Measurements from ENCODE around the gene ID4.
"Not testable (repeated sequence)": the region's sequence is repeated elsewhere in the genome, so short reads cannot be mapped to it uniquely, and the experiment has no call there.

ID4 gene

DNA sequence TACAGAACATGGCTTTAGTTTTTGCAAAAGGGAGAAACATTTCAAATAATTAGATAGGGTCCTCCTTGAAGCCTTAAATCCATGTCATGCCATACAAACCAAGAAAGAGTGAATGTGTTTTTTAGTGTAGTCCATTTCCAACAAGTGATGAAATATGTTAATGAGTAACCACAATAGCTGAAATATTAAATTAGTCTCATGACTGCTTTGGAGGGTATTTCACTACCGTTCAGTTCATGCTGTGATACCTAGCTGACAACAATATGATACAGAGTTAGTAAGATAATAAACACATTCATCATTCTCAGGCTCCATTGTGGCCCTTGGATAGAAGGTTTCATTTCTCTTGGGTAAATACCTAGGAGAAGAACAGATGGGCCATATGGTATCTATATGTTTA, 5.8 kb upstream of the ID4 start:
- DNase-seq (ENCODE audit: insufficient read length, low spot score) (no peak), FAIRE-seq (no peak)

DNA sequence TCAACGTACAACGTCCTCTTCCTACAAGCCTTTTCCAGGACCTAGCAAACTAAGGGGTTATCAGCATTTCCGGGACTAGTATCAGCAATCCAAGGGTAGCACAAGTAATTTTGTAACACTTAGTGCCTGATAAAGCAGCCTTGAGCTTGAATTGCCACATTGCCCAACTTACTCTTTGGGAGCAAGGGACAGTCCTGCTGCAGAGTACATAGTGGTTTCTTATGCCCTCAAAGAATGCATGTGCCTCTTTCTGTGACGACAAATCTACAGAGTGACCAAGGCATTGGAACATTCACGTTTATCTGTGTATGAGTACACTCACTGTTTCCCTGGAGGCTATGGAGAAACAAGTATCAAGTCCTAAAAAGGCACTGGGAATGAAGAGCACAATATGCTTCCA, 3.2 kb upstream of the ID4 start:
- FAIRE-seq (no peak), DNase-seq (ENCODE audit: insufficient read length, low spot score) (no peak)

DNA sequence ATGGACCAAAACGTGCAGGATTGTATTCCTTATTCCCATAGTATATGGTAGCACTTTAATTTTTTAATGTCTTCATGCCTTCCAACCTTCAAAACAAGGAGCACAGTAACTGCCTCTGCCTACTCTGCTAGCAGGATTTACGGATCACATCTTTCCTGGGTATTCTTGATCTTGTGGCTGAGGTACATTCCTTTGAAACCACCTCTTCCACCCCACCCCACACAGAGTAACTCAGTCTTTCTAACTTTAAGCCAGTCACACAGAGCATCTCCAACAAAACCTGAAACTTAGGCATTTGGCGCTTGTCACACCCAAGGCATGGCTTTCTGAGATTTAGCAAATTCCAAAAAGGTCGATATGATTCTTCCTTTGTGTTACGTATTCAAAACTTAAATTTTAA, 2.3 kb upstream of the ID4 start:
- FAIRE-seq, result no peak
- no peak for DNase-seq (ENCODE audit: insufficient read length, low spot score)

DNA sequence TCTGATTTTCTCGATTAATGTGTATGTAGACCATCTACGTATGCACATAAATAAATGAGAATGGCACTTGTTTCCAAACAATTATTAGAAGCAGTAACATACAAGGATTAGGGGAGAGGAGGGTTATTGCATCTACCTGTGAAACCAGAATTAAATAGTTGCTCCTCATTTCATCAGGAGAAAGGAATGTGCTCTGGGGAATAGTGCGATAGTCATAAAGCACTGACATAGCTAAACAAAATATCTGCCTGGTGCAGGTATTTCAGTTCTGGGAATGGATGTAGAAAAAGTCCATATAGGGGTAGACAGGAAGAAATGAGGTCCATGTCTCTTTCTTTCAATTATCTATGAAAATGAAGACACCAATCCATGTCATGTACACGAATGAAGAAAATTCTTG, 1.6 kb upstream of the ID4 start:
- FAIRE-seq (no peak), DNase-seq (ENCODE audit: insufficient read length, low spot score) (no peak)

DNA sequence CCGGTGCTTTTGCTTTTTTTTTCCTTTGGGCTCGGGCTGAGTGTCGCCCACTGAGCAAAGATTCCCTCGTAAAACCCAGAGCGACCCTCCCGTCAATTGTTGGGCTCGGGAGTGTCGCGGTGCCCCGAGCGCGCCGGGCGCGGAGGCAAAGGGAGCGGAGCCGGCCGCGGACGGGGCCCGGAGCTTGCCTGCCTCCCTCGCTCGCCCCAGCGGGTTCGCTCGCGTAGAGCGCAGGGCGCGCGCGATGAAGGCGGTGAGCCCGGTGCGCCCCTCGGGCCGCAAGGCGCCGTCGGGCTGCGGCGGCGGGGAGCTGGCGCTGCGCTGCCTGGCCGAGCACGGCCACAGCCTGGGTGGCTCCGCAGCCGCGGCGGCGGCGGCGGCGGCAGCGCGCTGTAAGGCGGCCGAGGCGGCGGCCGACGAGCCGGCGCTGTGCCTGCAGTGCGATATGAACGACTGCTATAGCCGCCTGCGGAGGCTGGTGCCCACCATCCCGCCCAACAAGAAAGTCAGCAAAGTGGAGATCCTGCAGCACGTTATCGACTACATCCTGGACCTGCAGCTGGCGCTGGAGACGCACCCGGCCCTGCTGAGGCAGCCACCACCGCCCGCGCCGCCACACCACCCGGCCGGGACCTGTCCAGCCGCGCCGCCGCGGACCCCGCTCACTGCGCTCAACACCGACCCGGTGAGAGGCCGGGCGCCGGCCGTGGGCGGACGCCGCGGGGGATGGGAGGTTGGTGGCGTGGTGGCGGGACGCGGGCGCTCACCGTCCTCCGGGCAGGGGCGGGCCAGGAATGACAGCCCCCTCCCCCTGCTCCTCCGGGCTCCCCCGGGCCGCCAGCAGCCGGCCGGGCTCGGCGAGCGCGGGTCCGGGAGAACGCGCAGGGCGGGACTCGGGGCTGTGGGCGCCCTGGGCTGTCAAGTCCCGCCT, 606 bp downstream of the ID4 start:
- DNase-seq (ENCODE audit: insufficient read length, low spot score) (no peak), FAIRE-seq (no peak)

DNA sequence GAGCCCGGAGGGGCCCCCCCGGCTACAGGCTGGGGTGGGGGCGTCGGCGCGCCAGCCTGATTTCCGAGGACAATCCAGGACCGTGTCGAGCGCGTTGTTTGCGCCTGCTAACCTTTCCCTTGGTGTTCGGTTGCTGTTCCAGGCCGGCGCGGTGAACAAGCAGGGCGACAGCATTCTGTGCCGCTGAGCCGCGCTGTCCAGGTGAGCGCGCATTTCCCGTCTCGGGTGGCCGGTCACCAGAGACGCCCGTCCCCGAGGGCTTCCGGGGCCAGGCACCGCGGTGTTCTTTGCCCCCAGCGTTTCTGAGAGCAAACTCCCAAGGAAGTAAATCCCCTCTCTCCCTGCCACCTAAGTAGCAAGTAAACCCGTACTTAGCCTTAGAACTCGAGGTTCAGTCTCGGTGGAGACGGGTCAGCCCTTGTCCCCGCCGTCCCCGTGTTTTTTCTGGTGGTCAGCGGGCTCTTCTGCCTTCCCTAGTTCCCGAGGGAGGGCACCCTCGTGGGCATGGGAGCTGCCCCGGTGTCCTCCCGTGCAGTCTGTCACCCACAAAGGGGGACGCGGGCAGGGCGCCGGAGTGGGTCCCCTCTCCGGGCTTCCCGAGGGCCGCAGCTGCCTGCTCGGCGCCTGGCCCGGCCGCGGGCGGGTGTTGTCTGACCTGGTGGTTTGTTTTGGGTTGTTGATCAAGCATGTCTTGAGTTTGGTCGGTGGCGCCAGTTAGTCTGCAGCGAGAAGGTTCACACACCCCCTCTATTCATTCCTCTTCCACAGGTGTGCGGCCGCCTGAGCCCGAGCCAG, 1.5 kb downstream of the ID4 start:
- no peak for DNase-seq (ENCODE audit: insufficient read length, low spot score)

DNA sequence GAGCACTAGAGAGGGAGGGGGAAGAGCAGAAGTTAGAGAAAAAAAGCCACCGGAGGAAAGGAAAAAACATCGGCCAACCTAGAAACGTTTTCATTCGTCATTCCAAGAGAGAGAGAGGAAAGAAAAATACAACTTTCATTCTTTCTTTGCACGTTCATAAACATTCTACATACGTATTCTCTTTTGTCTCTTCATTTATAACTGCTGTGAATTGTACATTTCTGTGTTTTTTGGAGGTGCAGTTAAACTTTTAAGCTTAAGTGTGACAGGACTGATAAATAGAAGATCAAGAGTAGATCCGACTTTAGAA, 2.0 kb downstream of the ID4 start:
- DNase-seq (ENCODE audit: insufficient read length, low spot score) (no peak), FAIRE-seq (no peak)

More for the DNA sequence above, 1.5 kb downstream of the ID4 start:
- no peak for FAIRE-seq

DNA sequence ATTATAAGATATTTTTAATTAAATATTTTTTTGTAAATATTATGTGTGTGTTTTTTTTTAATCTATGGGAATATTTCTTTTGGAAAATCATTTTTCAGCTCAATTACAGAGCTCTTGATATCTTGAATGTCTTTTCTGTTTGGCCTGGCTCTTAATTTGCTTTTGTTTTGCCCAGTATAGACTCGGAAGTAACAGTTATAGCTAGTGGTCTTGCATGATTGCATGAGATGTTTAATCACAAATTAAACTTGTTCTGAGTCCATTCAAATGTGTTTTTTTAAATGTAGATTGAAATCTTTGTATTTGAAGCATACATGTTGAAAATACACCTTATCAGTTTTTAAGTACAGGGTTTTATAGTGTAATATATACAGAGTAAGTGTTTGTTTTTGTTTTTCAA, 2.6 kb downstream of the ID4 start:
- no peak for DNase-seq (ENCODE audit: insufficient read length, low spot score)
- FAIRE-seq, result no peak

DNA sequence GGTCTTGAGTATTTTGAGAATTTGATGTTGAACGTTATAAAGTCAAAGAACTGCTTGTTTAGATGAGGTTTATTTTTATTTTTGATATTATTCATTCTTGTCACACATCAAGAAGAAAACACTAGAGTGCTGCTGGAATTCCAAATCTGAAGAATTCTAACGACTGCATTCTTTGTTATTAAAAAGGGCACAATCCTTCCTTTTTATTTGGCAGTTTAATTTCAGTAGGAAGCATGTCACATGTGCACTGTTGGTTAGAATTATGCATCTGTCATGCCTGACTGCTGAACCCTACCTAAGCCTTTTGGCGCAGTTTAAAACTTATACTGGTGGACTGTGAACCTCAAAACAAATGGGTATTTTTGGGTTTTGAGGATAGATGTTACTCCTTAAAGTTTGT, 4.0 kb downstream of the ID4 start:
- DNase-seq (ENCODE audit: insufficient read length, low spot score) (no peak), FAIRE-seq (no peak)

DNA sequence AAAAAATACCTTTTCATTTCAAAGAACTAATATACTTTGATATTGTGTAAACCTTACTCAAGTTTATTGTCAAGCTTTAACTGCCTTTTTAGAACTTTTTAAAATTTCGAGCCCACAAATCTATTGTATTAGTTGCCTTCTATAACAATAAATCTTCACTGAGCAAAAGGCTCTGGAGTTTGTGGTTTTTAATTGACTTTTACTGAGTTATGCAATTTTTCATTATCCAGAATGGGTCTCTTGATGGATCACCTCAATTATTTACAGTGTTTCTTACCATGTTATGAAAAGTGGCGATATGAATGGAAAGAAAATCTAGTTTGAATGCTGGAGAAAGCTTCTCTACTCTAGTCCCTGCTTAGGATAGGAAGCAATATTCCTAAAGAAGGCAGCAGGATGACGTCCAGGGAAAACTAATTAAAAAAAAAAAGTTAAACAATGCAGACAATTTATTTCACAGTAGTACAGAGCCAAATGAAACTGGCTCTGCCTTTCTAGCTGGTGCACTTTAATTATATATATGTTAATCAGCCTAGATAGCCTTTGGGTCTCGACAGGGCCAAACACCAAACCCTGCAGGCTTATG, 5.0 kb downstream of the ID4 start:
- FAIRE-seq, result no peak
- no peak for DNase-seq (ENCODE audit: insufficient read length, low spot score)

DNA sequence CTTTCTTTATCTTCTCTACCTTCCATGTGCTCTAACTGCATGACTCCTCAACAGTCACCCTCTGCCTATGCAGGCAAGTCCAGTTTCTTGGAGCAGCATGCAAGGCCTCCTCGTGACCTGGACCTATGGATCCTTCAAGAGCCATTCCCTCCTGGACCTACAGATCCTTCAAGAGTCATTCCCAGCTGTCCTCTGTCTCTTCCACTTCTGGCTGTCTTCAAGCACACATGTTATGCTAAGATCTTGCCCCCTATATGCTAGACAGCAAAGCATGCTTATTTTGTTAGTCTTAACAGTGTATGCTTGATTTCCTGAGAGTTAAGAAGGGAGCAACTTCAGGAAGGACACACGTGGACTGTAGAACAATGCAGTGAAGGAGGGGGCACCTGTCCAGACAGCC, 7.5 kb downstream of the ID4 start:
- DNase-seq (ENCODE audit: insufficient read length, low spot score), result no peak
- FAIRE-seq, result no peak

DNA sequence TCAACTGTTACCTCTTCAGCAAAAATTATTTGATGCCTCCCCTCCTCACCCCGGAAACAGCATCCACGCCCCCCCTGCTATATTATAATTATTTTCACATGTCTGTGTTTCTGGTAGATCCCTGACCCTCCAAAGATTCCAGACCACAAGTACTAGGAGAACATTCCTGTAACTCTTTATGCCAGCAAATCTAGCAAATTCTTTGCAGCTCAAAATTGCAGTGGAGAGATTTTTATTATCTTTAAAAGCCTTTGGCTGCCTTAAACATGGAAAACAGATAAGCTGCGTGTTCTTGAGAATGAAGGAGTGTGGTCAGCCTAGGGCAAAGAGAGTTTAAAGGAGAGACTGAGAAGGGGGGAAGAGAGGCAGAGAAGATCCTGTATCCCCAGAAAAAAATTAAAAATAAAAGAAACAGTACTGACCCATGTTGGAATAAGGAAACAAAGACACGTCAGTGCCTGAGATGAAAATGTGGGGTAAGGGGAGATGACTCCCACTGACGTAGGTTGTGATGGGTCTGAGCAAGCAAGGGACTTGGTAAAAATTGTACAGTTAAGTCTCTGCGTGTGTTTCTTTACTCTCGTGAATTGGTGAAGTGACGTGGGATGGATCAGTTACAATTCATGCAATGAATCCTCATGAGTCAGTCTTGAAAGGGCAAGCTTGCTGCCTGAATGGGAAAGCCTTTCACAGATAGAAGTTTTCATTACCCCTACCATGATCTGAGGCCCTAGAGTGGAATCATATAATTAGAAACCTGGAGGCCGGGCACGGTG, 8.3 kb downstream of the ID4 start:
- DNase-seq (ENCODE audit: insufficient read length, low spot score), result no peak
- no peak for FAIRE-seq

DNA sequence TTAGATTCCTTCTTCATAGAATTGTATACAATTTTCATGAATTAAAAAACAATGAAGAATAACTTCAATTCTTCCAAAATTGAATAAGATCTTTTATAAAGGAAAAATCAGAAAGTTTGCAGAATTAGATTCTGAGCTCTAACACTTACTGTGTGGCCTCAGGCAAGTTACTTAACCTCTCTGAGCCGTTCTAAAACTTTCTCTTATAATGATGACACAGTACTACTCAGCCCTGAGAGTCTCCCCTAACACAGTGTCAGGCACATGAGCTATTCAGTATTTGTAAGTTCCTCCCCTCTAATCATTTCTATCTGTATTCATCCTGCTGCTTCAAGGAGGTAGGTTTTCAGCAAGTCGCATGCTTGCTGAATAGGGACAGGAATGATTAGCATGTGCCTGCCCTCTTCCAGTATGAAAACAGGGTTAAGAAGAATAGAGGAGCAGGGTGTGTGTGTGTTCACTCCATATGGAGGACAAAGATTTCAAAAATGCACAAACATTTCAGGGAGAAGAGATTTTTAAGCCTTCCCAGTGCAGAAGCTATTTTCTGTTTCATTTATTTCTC, 11.4 kb downstream of the ID4 start:
- DNase-seq (ENCODE audit: insufficient read length, low spot score), result no peak
- FAIRE-seq, result no peak

DNA sequence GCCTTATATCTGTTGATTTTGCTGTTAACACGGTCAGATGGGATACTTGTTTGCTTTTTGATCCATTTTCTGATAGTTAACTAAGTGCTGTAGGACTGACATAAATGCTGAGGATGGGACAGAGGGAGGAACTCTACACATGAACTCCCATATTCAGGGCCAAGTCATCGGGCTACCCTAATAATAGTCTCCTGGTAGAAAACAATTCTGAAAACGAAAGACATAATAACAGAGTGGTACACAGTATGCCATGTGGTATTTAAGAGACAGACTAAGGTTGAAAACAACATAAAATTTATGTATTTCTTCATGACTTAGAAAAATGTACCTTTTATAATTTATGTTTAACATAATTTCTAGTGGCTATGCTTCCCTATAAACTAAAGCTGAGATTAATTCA, 12.0 kb downstream of the ID4 start:
- DNase-seq (ENCODE audit: insufficient read length, low spot score) (no peak), FAIRE-seq (no peak)

DNA sequence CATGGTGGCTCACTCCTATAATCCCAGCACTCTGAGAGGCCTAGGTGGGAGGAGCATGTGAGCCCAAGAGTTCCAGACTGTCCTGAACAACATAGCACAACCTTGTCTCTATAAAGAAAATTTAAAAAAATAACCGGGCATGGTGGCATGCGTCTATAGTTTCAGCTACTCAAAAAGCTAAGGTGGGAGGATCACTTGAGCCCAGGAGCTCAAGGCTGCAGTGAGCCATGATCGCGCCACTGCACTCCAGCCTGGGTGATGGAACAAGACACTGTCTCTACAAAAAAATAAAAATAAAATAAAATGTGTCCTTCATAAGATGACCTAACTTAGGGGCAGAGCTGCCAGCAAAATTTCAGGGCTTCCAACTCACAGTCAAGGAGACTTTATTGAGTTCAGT, 12.6 kb downstream of the ID4 start:
- FAIRE-seq (no peak), DNase-seq (ENCODE audit: insufficient read length, low spot score) (no peak)

DNA sequence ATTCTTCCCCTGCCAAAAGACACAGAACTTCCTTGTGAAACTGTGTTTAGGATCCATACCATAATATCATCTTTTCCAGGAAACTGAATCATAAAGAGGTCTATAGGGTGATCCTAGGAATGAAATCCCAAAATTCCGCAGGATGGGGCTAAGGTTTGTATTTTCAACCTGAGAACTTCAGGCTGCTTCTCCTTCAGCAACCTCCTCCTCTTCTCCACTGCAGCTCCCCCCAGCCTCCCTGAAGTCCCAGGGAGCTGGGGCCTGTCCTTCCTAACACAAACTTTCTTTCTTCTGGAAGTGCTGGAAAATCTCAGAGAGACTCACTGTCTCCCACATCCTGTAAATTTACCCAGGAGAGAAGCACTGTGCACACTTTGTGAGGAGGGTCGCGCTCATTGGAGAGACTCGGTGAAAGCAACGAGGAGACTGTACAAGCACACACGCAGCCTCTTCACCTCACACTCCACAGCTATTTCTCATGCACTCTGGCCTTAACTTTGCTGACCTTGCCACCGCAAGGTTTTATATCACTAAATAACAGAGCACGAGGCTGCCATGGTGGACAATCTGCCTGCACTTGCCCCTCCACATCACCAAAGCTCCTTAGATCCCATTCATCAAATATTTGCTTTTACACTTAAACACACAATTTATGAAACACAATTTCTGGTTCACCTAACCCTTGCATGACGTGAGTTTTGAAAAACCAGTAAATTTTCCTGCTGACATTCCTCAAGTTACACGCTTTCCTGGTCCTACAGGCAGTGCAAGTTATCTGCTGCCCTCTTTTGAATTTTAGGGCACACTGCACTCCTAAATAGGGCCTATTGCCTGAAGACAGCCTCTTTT, 14.3 kb downstream of the ID4 start:
- FAIRE-seq (no peak), DNase-seq (ENCODE audit: insufficient read length, low spot score) (peak; percentile 35)

DNA sequence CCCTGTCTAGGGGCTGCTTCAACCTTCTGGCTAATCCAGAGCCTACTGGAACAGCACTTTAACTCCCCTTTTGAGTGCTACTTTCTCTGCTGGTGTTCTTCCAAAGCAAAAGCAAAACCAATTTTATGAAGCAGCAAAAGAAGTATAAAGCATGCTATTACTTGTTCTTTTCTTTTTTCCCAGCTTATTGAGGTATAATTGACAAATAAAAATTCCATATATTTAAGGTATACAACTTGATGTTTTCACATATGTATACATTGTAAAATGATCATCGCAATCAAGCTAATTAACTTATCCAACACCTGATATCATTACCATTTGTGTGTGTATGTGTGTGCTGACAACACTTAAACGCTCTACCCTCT, 14.9 kb downstream of the ID4 start:
- no peak for FAIRE-seq
- DNase-seq (ENCODE audit: insufficient read length, low spot score), result no peak

DNA sequence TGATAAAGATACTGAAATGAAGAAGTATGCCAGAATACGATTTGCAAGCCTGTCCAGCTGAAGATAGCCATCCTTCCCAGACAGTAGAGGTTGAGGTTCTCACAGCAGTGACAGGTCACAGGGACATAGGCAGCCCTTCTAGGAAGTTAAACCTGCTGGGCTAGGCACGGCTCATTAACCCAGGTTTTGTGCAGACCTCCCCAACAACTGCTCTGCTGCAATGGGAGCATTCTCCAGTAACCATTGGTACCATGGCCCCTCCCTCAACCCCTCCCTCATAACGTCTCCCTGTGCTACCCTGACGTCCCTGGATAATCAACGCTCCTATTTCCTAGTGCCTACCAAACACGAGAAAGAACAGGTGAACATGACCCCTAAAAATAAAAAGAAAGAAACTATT, 15.8 kb downstream of the ID4 start:
- DNase-seq (ENCODE audit: insufficient read length, low spot score) (no peak), FAIRE-seq (no peak)

DNA sequence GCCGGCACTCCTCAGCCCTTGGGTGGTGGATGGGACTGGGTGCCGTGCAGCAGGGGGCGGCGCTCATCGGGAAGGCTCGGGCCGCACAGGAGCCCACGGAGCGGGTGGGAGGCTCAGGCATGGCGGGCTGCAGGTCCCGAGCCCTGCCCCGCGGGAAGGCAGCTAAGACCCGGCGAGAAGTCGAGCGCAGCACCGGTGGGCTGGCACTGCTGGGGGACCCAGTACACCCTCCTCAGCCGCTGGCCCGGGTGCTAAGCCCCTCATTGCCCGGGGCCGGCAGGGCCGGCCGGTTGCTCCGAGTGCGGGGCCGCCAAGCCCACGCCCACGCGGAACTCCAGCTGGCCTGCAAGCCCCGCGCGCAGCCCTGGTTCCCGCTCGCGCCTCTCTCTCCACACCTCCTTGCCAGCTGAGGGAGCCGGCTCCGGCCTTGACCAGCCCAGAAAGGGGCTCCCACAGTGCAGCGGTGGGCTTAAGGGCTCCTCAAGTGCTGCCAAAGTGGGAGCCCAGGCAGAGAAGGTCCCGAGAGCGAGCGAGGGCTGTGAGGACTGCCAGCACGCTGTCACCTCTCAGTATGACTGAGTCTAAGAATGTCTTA, 17.3 kb downstream of the ID4 start:
- not testable (repeated sequence) for DNase-seq (ENCODE audit: insufficient read length, low spot score); FAIRE-seq

DNA sequence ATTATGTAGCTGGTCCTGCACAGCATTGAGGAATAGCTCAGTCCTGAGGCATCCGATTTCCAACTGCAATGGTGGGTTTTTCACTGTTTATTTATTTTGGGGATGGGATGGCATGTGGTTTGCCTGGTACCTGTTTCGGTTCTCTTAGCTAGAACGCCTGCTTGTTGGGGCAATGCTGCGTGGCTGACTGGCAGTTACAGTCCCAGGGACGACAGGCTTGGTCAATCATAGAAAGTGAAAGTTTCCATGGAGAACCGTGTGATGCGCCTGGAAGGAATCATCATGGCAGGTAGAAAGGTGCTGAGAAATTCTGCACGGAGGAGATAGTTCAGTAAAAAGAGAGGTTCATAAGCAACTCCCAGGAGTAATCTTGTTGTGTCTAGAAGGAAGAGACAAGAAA, 18.4 kb downstream of the ID4 start:
- no peak for FAIRE-seq
- DNase-seq (ENCODE audit: insufficient read length, low spot score), result no peak

All from GM19239 (cell line).